Measurements from ENCODE around the gene TOX2.

TOX2 gene

GRCh38 chr20:43916073-43916880 is 1.6 kb downstream of the TOX2 start:
- DNase-seq: no peak

GRCh38 chr20:43916881-43917371 is 2.3 kb downstream of the TOX2 start:
- no peak for DNase-seq

- no peak for DNase-seq
These were observed 2.7 kb downstream of the TOX2 start for GRCh38 chr20:43917380-43917779.

GRCh38 chr20:43919686-43920403 is 5.2 kb downstream of the TOX2 start:
- DNase-seq: no peak

- DNase-seq: no peak
These were observed 6.1 kb downstream of the TOX2 start for GRCh38 chr20:43920797-43921196.

GRCh38 chr20:43921227-43921780 is 6.7 kb downstream of the TOX2 start:
- DNase-seq: no peak

GRCh38 chr20:43922614-43923013 is 8.0 kb downstream of the TOX2 start:
- DNase-seq: no peak

GRCh38 chr20:43923322-43923721 is 8.7 kb downstream of the TOX2 start:
- DNase-seq: no peak

GRCh38 chr20:43923917-43924316 is 9.3 kb downstream of the TOX2 start:
- no peak for DNase-seq

- DNase-seq: peak; percentile 79
These were observed 10.6 kb downstream of the TOX2 start for GRCh38 chr20:43925215-43925614.

GRCh38 chr20:43925801-43926200 is 11.1 kb downstream of the TOX2 start:
- DNase-seq: no peak

GRCh38 chr20:43926287-43927050 is 11.8 kb downstream of the TOX2 start:
- DNase-seq: no peak

GRCh38 chr20:43931976-43932375 is 17.3 kb downstream of the TOX2 start:
- DNase-seq: no peak

GRCh38 chr20:43934833-43935232 is 20.2 kb downstream of the TOX2 start:
- DNase-seq: no peak

GRCh38 chr20:43936104-43936770 is 21.6 kb downstream of the TOX2 start:
- DNase-seq: no peak

- DNase-seq: no peak
These were observed 22.2 kb downstream of the TOX2 start for GRCh38 chr20:43936805-43937204.

GRCh38 chr20:43937591-43937990 is 22.9 kb downstream of the TOX2 start:
- no peak for DNase-seq

- DNase-seq: no peak
These were observed 23.5 kb downstream of the TOX2 start for GRCh38 chr20:43938017-43938655.

GRCh38 chr20:43938932-43939761 is 24.5 kb downstream of the TOX2 start:
- no peak for DNase-seq

GRCh38 chr20:43939762-43940121 is 25.1 kb downstream of the TOX2 start:
- no peak for DNase-seq

Data from stimulated activated CD8-positive, alpha-beta memory T cell treated with anti-CD3 and anti-CD28 coated beads, Interleukin-4, amount 100 ng/mL, for 48 hours (primary cell).